ENCODE measurements around the gene AHNAK. TPM values are rescaled to one million over a fixed set of nuclear protein-coding genes. Genes with fewer than 3 reads are reported as not detected.

Gene AHNAK
- total and polyA plus RNA-seq, 2 of the 8 experiments (the other 6 are each of a cell fraction or from before 2014, with no cell fraction given) = 2.0 to 5.8 TPM

DNA sequence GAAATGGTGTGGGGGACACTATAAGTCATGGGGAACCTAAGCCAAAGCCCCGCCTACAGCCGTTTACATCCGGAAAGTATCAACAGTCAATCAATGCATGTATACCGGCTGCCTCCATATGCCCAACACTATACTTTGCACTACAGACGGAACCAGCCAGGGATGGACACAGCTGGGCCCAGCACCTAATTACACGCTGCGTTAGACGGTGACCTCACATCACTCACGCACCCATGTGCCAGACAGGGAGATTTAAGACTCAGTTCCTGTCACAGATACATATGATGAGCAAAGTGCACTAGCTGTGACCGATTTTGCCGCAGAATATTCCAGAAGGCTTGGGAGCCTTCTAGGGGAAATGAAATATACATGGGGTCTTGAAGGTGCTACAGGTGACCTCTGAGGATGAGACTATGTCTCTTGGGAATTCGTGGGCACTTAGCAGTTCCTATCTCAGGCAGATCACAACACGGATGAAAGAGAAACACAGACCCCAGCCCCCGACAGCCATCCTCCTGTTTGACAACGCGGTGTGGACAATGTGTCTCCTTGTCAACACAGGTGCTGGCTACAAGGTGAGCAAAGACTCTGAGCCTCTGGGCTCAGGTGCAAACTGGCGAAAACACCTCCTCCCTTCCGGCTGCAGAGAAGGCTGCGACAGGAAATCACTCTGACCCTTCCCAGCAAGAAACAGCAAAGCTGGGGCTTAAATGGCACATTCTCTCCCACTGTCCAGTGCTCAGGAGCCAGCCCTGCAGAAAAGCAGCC, 8.0 kb downstream of the AHNAK start:
- no peak overlapping the region for H3K27ac ChIP-seq (ENCODE audit: low read depth, low read length)
- H3K4me2 ChIP-seq (ENCODE audit: insufficient read depth in 1 of 2, low read depth in 2 of 2, low read length in 2 of 2) = no peak overlapping the region
- H2AFZ ChIP-seq (ENCODE audit: low read length) = no peak overlapping the region
- H3K18ac ChIP-seq (ENCODE audit: extremely low read depth, low read length) = no peak overlapping the region
- ChIA-PET CTCF (ENCODE audit: partially characterized antibody) (interaction anchor here (0.7 to 5.3 kb wide), 7 partner anchors 22 to 143 kb away, joined by 3 to 27 read pairs (median 9); no protein-coding TSS in a partner anchor), POLR2A (ENCODE audit: partially characterized antibody) (interaction anchor here (0.7 to 7.5 kb wide), 3 partner anchors 14 to 144 kb away, joined by 3 to 59 read pairs (median 3); no protein-coding TSS in a partner anchor)
- 0 out of 2 replicates have a peak overlapping the region, but pooled peaks have one; percentile 39 for H2BK12ac ChIP-seq (ENCODE audit: low read depth, low read length)
- no peak overlapping the region for H4K91ac ChIP-seq (replicated peaks; ENCODE audit: insufficient read length, low read length)
- H3K79me2 ChIP-seq (ENCODE audit: control insufficient read depth in 1 of 2, insufficient read depth in 2 of 2, low read length in 2 of 2) = no peaks in the 10 kb centered on the region; a peak in 1 of 4 replicates
- peak overlapping the region; percentile 97; the same call in 1 of the 2 replicates for H2BK15ac ChIP-seq (ENCODE audit: low read length)
- H3K14ac ChIP-seq (ENCODE audit: insufficient read length) = no peak overlapping the region
- H3K56ac ChIP-seq (replicated peaks; ENCODE audit: insufficient read length, low read depth, low read length) = no peak overlapping the region
- H3K4ac ChIP-seq (replicated peaks; ENCODE audit: insufficient read length, low read depth, low read length) = no peak overlapping the region
- H3K9me3 ChIP-seq (ENCODE audit: insufficient read depth in 2 of 2, low read depth in 1 of 2, low read length in 1 of 2) = no peaks in the 10 kb centered on the region
- peaks cover 6 to 9% (median 8%) of the 10 kb centered on the region in 4 experiments for H3K27me3 ChIP-seq (replicated peaks in 1 of 4; ENCODE audit: control insufficient read depth in 3 of 4, extremely low read depth in 1 of 4, insufficient read depth in 3 of 4, low read length in 3 of 4)
- H3K79me1 ChIP-seq (ENCODE audit: low read depth, low read length) = no peaks in the 10 kb centered on the region
- H3K4me3 ChIP-seq (ENCODE audit: extremely low read depth in 1 of 4, insufficient read depth in 2 of 4, low read depth in 3 of 4, low read length in 4 of 4) = no peak overlapping the region
- H3K9ac ChIP-seq (replicated peaks in 1 of 4; ENCODE audit: extremely low read depth in 1 of 4, low read depth in 3 of 4, low read length in 3 of 4) = no peak overlapping the region; a peak in 1 of 7 replicates
- peaks cover 6 to 9% of the 10 kb centered on the region in 2 experiments for H4K20me1 ChIP-seq (replicated peaks in 1 of 2; ENCODE audit: control insufficient read depth in 1 of 2, insufficient read depth in 2 of 2, low read length in 2 of 2)
- H2AK5ac ChIP-seq (ENCODE audit: low read depth, low read length) = peak overlapping the region; percentile 24; the same call in 1 of the 2 replicates
- H4K8ac ChIP-seq (ENCODE audit: extremely low read depth, insufficient read depth, low read length) = no peak overlapping the region
- H3K23ac ChIP-seq (ENCODE audit: insufficient read length) = no peak overlapping the region
- H3K36me3 ChIP-seq (ENCODE audit: control insufficient read depth in 2 of 4, insufficient read depth in 4 of 4, low read length in 3 of 4) = peaks cover 0 to 3% (median 0%) of the 10 kb centered on the region in 4 experiments; a peak in 1 of 8 replicates
- H2BK120ac ChIP-seq (replicated peaks; ENCODE audit: low read depth, low read length) = no peak overlapping the region
- DNase-seq (ENCODE audit: low read depth in 1 of 2, low spot score in 2 of 2) (no peak), FAIRE-seq (no peak)
- 91% methylated on average over 19 of the region's 19 CpGs; no CpG with 5 or more reads in 1 of the 2 experiments for WGBS, 2 experiments (ENCODE audit: extremely low coverage in 1 of 2, insufficient coverage in 1 of 2, insufficient read length in 1 of 2, insufficient replicate concordance in 2 of 2, low coverage in 1 of 2, low lambda C conversion rate in 2 of 2, missing lambda C conversion rate in 1 of 2)
- H2BK20ac ChIP-seq (ENCODE audit: low read length) = 0 out of 2 replicates have a peak overlapping the region, but pooled peaks have one; percentile 80
- peak overlapping the region; percentile 52; the same call in 1 of the 2 replicates for H2BK5ac ChIP-seq (ENCODE audit: low read depth, low read length)
- H4K5ac ChIP-seq (ENCODE audit: insufficient read length, low read depth, low read length) = no peak overlapping the region
- H3K4me1 ChIP-seq (replicated peaks in 1 of 4; ENCODE audit: control insufficient read depth in 3 of 4, insufficient read depth in 4 of 4, low read length in 3 of 4) = peaks cover 0 to 24% (median 13%) of the 10 kb centered on the region in 4 experiments; a peak in 6 of 7 replicates
- peaks cover 4% of the 10 kb centered on the region; the same call in 1 of the 2 replicates for H3K23me2 ChIP-seq (ENCODE audit: low read depth, low read length)
- no peak for TF ChIP-seq TAF7 (optimal IDR thresholded peaks at IDR 0.05; ENCODE audit: borderline replicate concordance, low read depth, low read length)
- TF ChIP-seq, protein P1, sequence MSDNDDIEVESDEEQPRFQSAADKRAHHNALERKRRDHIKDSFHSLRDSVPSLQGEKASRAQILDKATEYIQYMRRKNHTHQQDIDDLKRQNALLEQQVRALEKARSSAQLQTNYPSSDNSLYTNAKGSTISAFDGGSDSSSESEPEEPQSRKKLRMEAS (IDR thresholded peaks at IDR 0.05) = no peak
- TF ChIP-seq GABPA (IDR thresholded peaks at IDR 0.05; ENCODE audit: borderline replicate concordance, insufficient read depth, low read length) = no peak
- no peak for TF ChIP-seq RNF2 (IDR thresholded peaks at IDR 0.05; ENCODE audit: borderline replicate concordance, low read depth, low read length, missing control alignments, poor library complexity, severe bottlenecking)
- TF ChIP-seq CTBP2 (IDR thresholded peaks at IDR 0.05; ENCODE audit: borderline replicate concordance, insufficient read depth, insufficient read length, low read length) = no peak
- no peak for TF ChIP-seq SP1 (IDR thresholded peaks at IDR 0.05; ENCODE audit: low read depth, low read length)
- TF ChIP-seq BRCA1 (IDR thresholded peaks at IDR 0.05; ENCODE audit: low read depth, low read length) = no peak
- no peak for TF ChIP-seq SIX5 (IDR thresholded peaks at IDR 0.05; ENCODE audit: low read depth, low read length)
- TF ChIP-seq EP300 (IDR thresholded peaks at IDR 0.05; ENCODE audit: borderline replicate concordance in 1 of 2, low read depth in 2 of 2, low read length in 2 of 2) = no peak
- no peak for TF ChIP-seq KDM5A (IDR thresholded peaks at IDR 0.05; ENCODE audit: low read length)
